ENCODE data around the gene SAPCD1.
"Not testable (repeated sequence)": the region's sequence is repeated elsewhere in the genome, so short reads cannot be mapped to it uniquely, and the experiment has no call there.

Gene SAPCD1

GRCh38 chr6:31805939-31806469, 43.5 kb downstream of the SAPCD1 start:
- no peak for DNase-seq

GRCh38 chr6:31806470-31807272, 44.2 kb downstream of the SAPCD1 start, which contains the start of gene LSM2:
TSS of gene LSM2 (minus strand) at chr6:31806966. CDS start at chr6:31806757, 209 bp downstream.
- peak; percentile 99 for DNase-seq

GRCh38 chr6:31808599-31808998, 46.1 kb downstream of the SAPCD1 start:
- not testable (repeated sequence) for DNase-seq

GRCh38 chr6:31811645-31812044, 49.2 kb downstream of the SAPCD1 start:
- DNase-seq = no peak

DNA sequence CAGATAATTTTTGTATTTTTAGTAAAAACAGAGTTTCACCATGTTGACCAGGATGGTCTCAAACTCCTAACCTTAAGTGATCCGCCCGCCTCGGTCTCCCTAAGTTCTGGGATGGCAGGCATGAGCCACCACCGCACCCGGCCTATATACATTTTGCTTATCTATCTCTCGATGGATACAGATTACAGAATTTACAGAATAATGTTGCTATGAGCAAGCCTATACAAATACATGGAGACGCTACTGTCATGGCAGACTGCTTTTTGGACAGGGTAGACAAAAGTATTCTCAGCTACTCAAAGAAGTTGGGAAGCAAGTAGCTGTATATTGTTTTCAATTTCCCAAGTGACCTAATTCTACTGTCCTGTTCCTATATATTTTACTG, 51.0 kb downstream of the SAPCD1 start:
- no peak for DNase-seq
